Gastroesophageal sphincter (tissue), 3 donors: Measurements from ENCODE around the gene CMSS1.

ENCODE experiments used
- POLR2A ChIP-seq, 2 donors: fragments of 450-650 bp; IDR thresholded peaks; one replicate each; pipeline ENCODE4 v1.6.1; 2017; ENCODE audit warnings: antibody characterized with exemption in 2 of 2, mild to moderate bottlenecking in 2 of 2, moderate library complexity in 1 of 2
- POLR2AphosphoS5 ChIP-seq: sonication (generic); formaldehyde crosslinking; IDR thresholded peaks from one replicate; pipeline ENCODE4 v1.6.1; 2017; ENCODE audit warnings: antibody characterized with exemption
- TF ChIP-seq, protein P1 (sequence below), 4 experiments: fragments of 200-600 bp in 2 of 4; fragments of 450-650 bp in 2 of 4; sonication (generic) in 1 of 4; IDR thresholded peaks; one replicate each; pipeline ENCODE4 v1.5.1; 2017 to 2019; ENCODE audit warnings: antibody characterized with exemption in 4 of 4, mild to moderate bottlenecking in 2 of 4, moderate library complexity in 2 of 4

GRCh38 chr3:100140976-100141375 is 323.3 kb downstream of the CMSS1 start:
- TF ChIP-seq, protein P1, sequence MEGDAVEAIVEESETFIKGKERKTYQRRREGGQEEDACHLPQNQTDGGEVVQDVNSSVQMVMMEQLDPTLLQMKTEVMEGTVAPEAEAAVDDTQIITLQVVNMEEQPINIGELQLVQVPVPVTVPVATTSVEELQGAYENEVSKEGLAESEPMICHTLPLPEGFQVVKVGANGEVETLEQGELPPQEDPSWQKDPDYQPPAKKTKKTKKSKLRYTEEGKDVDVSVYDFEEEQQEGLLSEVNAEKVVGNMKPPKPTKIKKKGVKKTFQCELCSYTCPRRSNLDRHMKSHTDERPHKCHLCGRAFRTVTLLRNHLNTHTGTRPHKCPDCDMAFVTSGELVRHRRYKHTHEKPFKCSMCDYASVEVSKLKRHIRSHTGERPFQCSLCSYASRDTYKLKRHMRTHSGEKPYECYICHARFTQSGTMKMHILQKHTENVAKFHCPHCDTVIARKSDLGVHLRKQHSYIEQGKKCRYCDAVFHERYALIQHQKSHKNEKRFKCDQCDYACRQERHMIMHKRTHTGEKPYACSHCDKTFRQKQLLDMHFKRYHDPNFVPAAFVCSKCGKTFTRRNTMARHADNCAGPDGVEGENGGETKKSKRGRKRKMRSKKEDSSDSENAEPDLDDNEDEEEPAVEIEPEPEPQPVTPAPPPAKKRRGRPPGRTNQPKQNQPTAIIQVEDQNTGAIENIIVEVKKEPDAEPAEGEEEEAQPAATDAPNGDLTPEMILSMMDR (IDR thresholded peaks at IDR 0.05) = no peak
- no peak for TF ChIP-seq POLR2AphosphoS5
- TF ChIP-seq POLR2A (IDR thresholded peaks at IDR 0.05) = no peak
